ENCODE data around the gene UFC1. TPM values are rescaled to one million over a fixed set of nuclear protein-coding genes. Genes with fewer than 3 reads are reported as not detected.

Gene UFC1
- total and polyA plus RNA-seq, 2 of the 13 experiments (the other 11 are each of a cell fraction or from before 2014, with no cell fraction given), result 72.8 to 85.2 TPM

DNA sequence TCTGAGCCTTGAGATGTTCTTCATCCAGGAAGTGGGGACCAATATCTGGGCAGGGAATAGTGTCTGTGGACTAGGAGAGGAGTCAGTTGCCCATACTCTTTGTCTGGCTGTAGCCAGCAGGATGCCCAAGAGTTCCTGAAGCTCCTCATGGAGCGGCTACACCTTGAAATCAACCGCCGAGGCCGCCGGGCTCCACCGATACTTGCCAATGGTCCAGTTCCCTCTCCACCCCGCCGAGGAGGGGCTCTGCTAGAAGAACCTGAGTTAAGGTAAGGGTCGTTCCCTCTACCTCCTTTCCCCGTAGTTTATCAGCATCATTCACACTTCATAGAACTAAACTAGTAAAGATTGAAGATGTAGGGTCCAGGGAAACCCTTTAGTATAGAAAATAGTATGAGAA, 9.0 kb downstream of the UFC1 start:
- DNase-seq (ENCODE audit: low spot score), result no peak
- WGBS (ENCODE audit: low lambda C conversion rate), result 99% methylated on average over 9 of the region's 10 CpGs
- ChIA-PET CTCF (ENCODE audit: low intra/inter-chr PET ratio, low total read pairs) (no interaction called here), POLR2A (no interaction called here)
- H3K4me1 ChIP-seq (ENCODE audit: insufficient read depth, low read length), result peaks cover 45% of the 10 kb centered on the region
- no peak for ATAC-seq
- peaks cover 10% of the 10 kb centered on the region for H3K79me2 ChIP-seq (ENCODE audit: insufficient read depth, low read length)
- H3K36me3 ChIP-seq (replicated peaks in 1 of 2; ENCODE audit: control insufficient read depth in 1 of 2, insufficient read depth in 2 of 2, low read length in 2 of 2), result peaks cover 11 to 41% of the 10 kb centered on the region in 2 experiments; a peak in 4 of 5 replicates
- H3K4me2 ChIP-seq (ENCODE audit: low read depth, low read length), result no peak overlapping the region
- in situ Hi-C loops (cut with HindIII; ENCODE audit: extremely low pct_ligation_motif_present, low pct_unique_long_range_greater_than_20kb) (no loop called here), intact Hi-C loops (cut with micrococcal nuclease; ENCODE audit: unreplicated experiment) (no loop called here)
- no peaks in the 10 kb centered on the region for H4K20me1 ChIP-seq (ENCODE audit: insufficient read depth, low read length)
- H3K4me3 ChIP-seq (replicated peaks in 1 of 3; ENCODE audit: insufficient read depth in 1 of 3, low read depth in 2 of 3, low read length in 3 of 3), result no peak overlapping the region
- BruUV-seq (replicated peaks), result no TSS peak
- H3K27ac ChIP-seq (ENCODE audit: extremely low read length, insufficient read depth, low read length), result no peak overlapping the region
- no peak overlapping the region for H3K9ac ChIP-seq (ENCODE audit: insufficient read depth, low read depth, low read length)
- H3K27me3 ChIP-seq (ENCODE audit: control insufficient read depth in 1 of 2, insufficient read depth in 2 of 2, low read length in 2 of 2), result no peaks in the 10 kb centered on the region; a peak in 1 of 5 replicates
- TF ChIP-seq, protein P1, sequence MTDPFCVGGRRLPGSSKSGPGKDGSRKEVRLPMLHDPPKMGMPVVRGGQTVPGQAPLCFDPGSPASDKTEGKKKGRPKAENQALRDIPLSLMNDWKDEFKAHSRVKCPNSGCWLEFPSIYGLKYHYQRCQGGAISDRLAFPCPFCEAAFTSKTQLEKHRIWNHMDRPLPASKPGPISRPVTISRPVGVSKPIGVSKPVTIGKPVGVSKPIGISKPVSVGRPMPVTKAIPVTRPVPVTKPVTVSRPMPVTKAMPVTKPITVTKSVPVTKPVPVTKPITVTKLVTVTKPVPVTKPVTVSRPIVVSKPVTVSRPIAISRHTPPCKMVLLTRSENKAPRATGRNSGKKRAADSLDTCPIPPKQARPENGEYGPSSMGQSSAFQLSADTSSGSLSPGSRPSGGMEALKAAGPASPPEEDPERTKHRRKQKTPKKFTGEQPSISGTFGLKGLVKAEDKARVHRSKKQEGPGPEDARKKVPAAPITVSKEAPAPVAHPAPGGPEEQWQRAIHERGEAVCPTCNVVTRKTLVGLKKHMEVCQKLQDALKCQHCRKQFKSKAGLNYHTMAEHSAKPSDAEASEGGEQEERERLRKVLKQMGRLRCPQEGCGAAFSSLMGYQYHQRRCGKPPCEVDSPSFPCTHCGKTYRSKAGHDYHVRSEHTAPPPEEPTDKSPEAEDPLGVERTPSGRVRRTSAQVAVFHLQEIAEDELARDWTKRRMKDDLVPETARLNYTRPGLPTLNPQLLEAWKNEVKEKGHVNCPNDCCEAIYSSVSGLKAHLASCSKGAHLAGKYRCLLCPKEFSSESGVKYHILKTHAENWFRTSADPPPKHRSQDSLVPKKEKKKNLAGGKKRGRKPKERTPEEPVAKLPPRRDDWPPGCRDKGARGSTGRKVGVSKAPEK (CRISPR knock-in tag; IDR thresholded peaks at IDR 0.05; ENCODE audit: borderline replicate concordance), result no peak
- TF ChIP-seq, protein P2, sequence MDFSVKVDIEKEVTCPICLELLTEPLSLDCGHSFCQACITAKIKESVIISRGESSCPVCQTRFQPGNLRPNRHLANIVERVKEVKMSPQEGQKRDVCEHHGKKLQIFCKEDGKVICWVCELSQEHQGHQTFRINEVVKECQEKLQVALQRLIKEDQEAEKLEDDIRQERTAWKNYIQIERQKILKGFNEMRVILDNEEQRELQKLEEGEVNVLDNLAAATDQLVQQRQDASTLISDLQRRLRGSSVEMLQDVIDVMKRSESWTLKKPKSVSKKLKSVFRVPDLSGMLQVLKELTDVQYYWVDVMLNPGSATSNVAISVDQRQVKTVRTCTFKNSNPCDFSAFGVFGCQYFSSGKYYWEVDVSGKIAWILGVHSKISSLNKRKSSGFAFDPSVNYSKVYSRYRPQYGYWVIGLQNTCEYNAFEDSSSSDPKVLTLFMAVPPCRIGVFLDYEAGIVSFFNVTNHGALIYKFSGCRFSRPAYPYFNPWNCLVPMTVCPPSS (IDR thresholded peaks at IDR 0.05), result no peak
- TF ChIP-seq NFIB (CRISPR knock-in tag; IDR thresholded peaks at IDR 0.05; ENCODE audit: borderline replicate concordance), result no peak
- TF ChIP-seq KDM4B (CRISPR knock-in tag; IDR thresholded peaks at IDR 0.05), result no peak
- no peak for TF ChIP-seq RFXANK (CRISPR knock-in tag; IDR thresholded peaks at IDR 0.05)
- TF ChIP-seq ZNF251 (CRISPR knock-in tag; IDR thresholded peaks at IDR 0.05), result no peak
- TF ChIP-seq TRIM24 (CRISPR knock-in tag; IDR thresholded peaks at IDR 0.05), result no peak
- TF ChIP-seq U2AF1 (optimal IDR thresholded peaks at IDR 0.05; ENCODE audit: low read depth, low read length), result no peak
- TF ChIP-seq ZNF460 (CRISPR knock-in tag; IDR thresholded peaks at IDR 0.05; ENCODE audit: borderline replicate concordance), result no peak
- TF ChIP-seq ZFP90 (CRISPR knock-in tag; IDR thresholded peaks at IDR 0.05; ENCODE audit: borderline replicate concordance), result no peak
- TF ChIP-seq, protein P3, sequence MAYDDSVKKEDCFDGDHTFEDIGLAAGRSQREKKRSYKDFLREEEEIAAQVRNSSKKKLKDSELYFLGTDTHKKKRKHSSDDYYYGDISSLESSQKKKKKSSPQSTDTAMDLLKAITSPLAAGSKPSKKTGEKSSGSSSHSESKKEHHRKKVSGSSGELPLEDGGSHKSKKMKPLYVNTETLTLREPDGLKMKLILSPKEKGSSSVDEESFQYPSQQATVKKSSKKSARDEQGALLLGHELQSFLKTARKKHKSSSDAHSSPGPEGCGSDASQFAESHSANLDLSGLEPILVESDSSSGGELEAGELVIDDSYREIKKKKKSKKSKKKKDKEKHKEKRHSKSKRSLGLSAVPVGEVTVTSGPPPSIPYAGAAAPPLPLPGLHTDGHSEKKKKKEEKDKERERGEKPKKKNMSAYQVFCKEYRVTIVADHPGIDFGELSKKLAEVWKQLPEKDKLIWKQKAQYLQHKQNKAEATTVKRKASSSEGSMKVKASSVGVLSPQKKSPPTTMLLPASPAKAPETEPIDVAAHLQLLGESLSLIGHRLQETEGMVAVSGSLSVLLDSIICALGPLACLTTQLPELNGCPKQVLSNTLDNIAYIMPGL (CRISPR knock-in tag; IDR thresholded peaks at IDR 0.05; ENCODE audit: borderline replicate concordance in 1 of 2, low read depth in 1 of 2), result no peak
- TF ChIP-seq, protein P4, sequence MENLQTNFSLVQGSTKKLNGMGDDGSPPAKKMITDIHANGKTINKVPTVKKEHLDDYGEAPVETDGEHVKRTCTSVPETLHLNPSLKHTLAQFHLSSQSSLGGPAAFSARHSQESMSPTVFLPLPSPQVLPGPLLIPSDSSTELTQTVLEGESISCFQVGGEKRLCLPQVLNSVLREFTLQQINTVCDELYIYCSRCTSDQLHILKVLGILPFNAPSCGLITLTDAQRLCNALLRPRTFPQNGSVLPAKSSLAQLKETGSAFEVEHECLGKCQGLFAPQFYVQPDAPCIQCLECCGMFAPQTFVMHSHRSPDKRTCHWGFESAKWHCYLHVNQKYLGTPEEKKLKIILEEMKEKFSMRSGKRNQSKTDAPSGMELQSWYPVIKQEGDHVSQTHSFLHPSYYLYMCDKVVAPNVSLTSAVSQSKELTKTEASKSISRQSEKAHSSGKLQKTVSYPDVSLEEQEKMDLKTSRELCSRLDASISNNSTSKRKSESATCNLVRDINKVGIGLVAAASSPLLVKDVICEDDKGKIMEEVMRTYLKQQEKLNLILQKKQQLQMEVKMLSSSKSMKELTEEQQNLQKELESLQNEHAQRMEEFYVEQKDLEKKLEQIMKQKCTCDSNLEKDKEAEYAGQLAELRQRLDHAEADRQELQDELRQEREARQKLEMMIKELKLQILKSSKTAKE (CRISPR knock-in tag; IDR thresholded peaks at IDR 0.05; ENCODE audit: borderline replicate concordance), result no peak
- no peak for TF ChIP-seq ZNF235 (CRISPR knock-in tag; IDR thresholded peaks at IDR 0.05; ENCODE audit: borderline replicate concordance)
- no peak for TF ChIP-seq KDM5B (CRISPR knock-in tag; IDR thresholded peaks at IDR 0.05; ENCODE audit: borderline replicate concordance)
- no peak for TF ChIP-seq ZNF431 (CRISPR knock-in tag; IDR thresholded peaks at IDR 0.05; ENCODE audit: borderline replicate concordance, low read depth)
- TF ChIP-seq, protein P5, sequence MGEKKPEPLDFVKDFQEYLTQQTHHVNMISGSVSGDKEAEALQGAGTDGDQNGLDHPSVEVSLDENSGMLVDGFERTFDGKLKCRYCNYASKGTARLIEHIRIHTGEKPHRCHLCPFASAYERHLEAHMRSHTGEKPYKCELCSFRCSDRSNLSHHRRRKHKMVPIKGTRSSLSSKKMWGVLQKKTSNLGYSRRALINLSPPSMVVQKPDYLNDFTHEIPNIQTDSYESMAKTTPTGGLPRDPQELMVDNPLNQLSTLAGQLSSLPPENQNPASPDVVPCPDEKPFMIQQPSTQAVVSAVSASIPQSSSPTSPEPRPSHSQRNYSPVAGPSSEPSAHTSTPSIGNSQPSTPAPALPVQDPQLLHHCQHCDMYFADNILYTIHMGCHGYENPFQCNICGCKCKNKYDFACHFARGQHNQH (CRISPR knock-in tag; IDR thresholded peaks at IDR 0.05), result no peak
- H3K9me3 ChIP-seq (ENCODE audit: low read length), result no peaks in the 10 kb centered on the region
- FAIRE-seq, result no peak
- no peak overlapping the region for H2AFZ ChIP-seq (ENCODE audit: low read length)

Data from HepG2 (cell line).